HG03442 (cell line): ENCODE data around the gene GPD2.
"Not testable (repeated sequence)": the region's sequence is repeated elsewhere in the genome, so short reads cannot be mapped to it uniquely, and the experiment has no call there.

ENCODE experiments used
- ATAC-seq: cut with Tn5 transposase; IDR thresholded peaks from one replicate; pipeline ENCODE4 v1.9.1; 2021; ENCODE audit warnings: mild to moderate bottlenecking, moderate library complexity; ENCODE audit not compliant: unreplicated experiment

The GPD2 gene

GRCh38 chr2:156522864-156523440 lies 86.8 kb downstream of the GPD2 start:
- ATAC-seq, result no peak

- peak; percentile 97 for ATAC-seq
Measured at GRCh38 chr2:156526950-156527636, 90.9 kb downstream of the GPD2 start.

GRCh38 chr2:156528583-156528982 lies 92.4 kb downstream of the GPD2 start:
- not testable (repeated sequence) for ATAC-seq

GRCh38 chr2:156532989-156533388 lies 96.8 kb downstream of the GPD2 start:
- peak; percentile 52 for ATAC-seq

- no peak for ATAC-seq
Measured at GRCh38 chr2:156536534-156536933, 100.4 kb downstream of the GPD2 start.

GRCh38 chr2:156537141-156537540 lies 101.0 kb downstream of the GPD2 start:
- ATAC-seq, result no peak

- ATAC-seq, result peak; percentile 67
Measured at GRCh38 chr2:156538083-156538504, 101.9 kb downstream of the GPD2 start.

- no peak for ATAC-seq
Measured at GRCh38 chr2:156539086-156539860, 103.1 kb downstream of the GPD2 start.

- ATAC-seq, result no peak
Measured at GRCh38 chr2:156540706-156541105, 104.5 kb downstream of the GPD2 start.

- no peak for ATAC-seq
Measured at GRCh38 chr2:156541229-156541628, 105.0 kb downstream of the GPD2 start.

- ATAC-seq, result no peak
Measured at GRCh38 chr2:156541706-156542105, 105.5 kb downstream of the GPD2 start.

GRCh38 chr2:156548413-156548812 lies 112.2 kb downstream of the GPD2 start:
- no peak for ATAC-seq

GRCh38 chr2:156553714-156554442 lies 117.7 kb downstream of the GPD2 start:
- ATAC-seq, result no peak

GRCh38 chr2:156561326-156561725 lies 125.1 kb downstream of the GPD2 start:
- no peak for ATAC-seq

- no peak for ATAC-seq
Measured at GRCh38 chr2:156562124-156562523, 125.9 kb downstream of the GPD2 start.

GRCh38 chr2:156563994-156564753 lies 128.0 kb downstream of the GPD2 start:
- ATAC-seq, result no peak

GRCh38 chr2:156565066-156565710 lies 129.0 kb downstream of the GPD2 start:
- ATAC-seq, result no peak

GRCh38 chr2:156573710-156574109 lies 137.5 kb downstream of the GPD2 start:
- no peak for ATAC-seq

- ATAC-seq, result no peak
Measured at GRCh38 chr2:156574112-156574511, 137.9 kb downstream of the GPD2 start.

- no peak for ATAC-seq
Measured at GRCh38 chr2:156576005-156576404, 139.8 kb downstream of the GPD2 start.
